ENCODE results near the gene NODAL. TPM values are rescaled to one million over a fixed set of nuclear protein-coding genes. Genes with fewer than 3 reads are reported as not detected.

The NODAL gene
- total and polyA plus RNA-seq, 2 donors = 0.21 to 0.28 TPM

GRCh38 chr10:70457759-70458305 is 16.4 kb upstream of the NODAL start:
- Histone ChIP-seq H3K4me3 (ENCODE audit: low read length in 2 of 2) (peak overlapping the region in 1 of 2 donors; percentile 23), H3K4me1 (ENCODE audit: control insufficient read depth in 2 of 2, insufficient read depth in 2 of 2, low read length in 2 of 2) (peaks cover 0 to 3% of the 10 kb centered on the region in 2 donors), H3K36me3 (ENCODE audit: control insufficient read depth in 2 of 2, insufficient read depth in 2 of 2, low read length in 1 of 2) (no peaks in the 10 kb centered on the region), H3K27ac (ENCODE audit: low read depth in 1 of 2, low read length in 1 of 2) (no peak overlapping the region), H3K27me3 (ENCODE audit: control insufficient read depth in 2 of 2, insufficient read depth in 1 of 2, low read length in 1 of 2) (peaks cover 36 to 67% of the 10 kb centered on the region in 2 donors), H3K9me3 (ENCODE audit: control insufficient read depth in 2 of 2, insufficient read depth in 1 of 2, low read length in 1 of 2) (no peaks in the 10 kb centered on the region)
- DNase-seq (ENCODE audit: low read depth in 6 of 9, low spot score in 9 of 9) = no peak
- 56% methylated on average over 17 of the region's 17 CpGs for WGBS

- 80% methylated on average over 8 of the region's 8 CpGs for WGBS
- H3K27me3 ChIP-seq (ENCODE audit: control insufficient read depth in 2 of 2, insufficient read depth in 1 of 2, low read length in 1 of 2) = peaks cover 32 to 60% of the 10 kb centered on the region in 2 donors
- no peaks in the 10 kb centered on the region for H3K9me3 ChIP-seq (ENCODE audit: control insufficient read depth in 2 of 2, insufficient read depth in 1 of 2, low read length in 1 of 2)
- no peak overlapping the region for H3K4me3 ChIP-seq (ENCODE audit: low read length in 2 of 2)
- H3K4me1 ChIP-seq (ENCODE audit: control insufficient read depth in 2 of 2, insufficient read depth in 2 of 2, low read length in 2 of 2) = peaks cover 0 to 3% of the 10 kb centered on the region in 2 donors
- H3K27ac ChIP-seq (ENCODE audit: low read depth in 1 of 2, low read length in 1 of 2) = no peak overlapping the region
- no peaks in the 10 kb centered on the region for H3K36me3 ChIP-seq (ENCODE audit: control insufficient read depth in 2 of 2, insufficient read depth in 2 of 2, low read length in 1 of 2)
- DNase-seq (ENCODE audit: low read depth in 6 of 9, low spot score in 9 of 9) = no peak
Observed at GRCh38 chr10:70456164-70456563, 14.7 kb upstream of the NODAL start.

- H3K9me3 ChIP-seq (ENCODE audit: control insufficient read depth in 2 of 2, insufficient read depth in 1 of 2, low read length in 1 of 2) = no peaks in the 10 kb centered on the region
- DNase-seq (ENCODE audit: low read depth in 6 of 9, low spot score in 9 of 9) = no peak
- H3K27me3 ChIP-seq (ENCODE audit: control insufficient read depth in 2 of 2, insufficient read depth in 1 of 2, low read length in 1 of 2) = peaks cover 30 to 51% of the 10 kb centered on the region in 2 donors
- peaks cover 0 to 3% of the 10 kb centered on the region in 2 donors for H3K4me1 ChIP-seq (ENCODE audit: control insufficient read depth in 2 of 2, insufficient read depth in 2 of 2, low read length in 2 of 2)
- no peak overlapping the region for H3K4me3 ChIP-seq (ENCODE audit: low read length in 2 of 2)
- H3K27ac ChIP-seq (ENCODE audit: low read depth in 1 of 2, low read length in 1 of 2) = no peak overlapping the region
- H3K36me3 ChIP-seq (ENCODE audit: control insufficient read depth in 2 of 2, insufficient read depth in 2 of 2, low read length in 1 of 2) = no peaks in the 10 kb centered on the region
- WGBS = 82% methylated on average over 6 of the region's 6 CpGs
Observed at GRCh38 chr10:70455213-70455630, 13.7 kb upstream of the NODAL start.

- DNase-seq (ENCODE audit: low read depth in 6 of 9, low spot score in 9 of 9) = no peak
- Histone ChIP-seq H3K27me3 (ENCODE audit: control insufficient read depth in 2 of 2, insufficient read depth in 1 of 2, low read length in 1 of 2) (peaks cover 0 to 25% of the 10 kb centered on the region in 2 donors), H3K9me3 (ENCODE audit: control insufficient read depth in 2 of 2, insufficient read depth in 1 of 2, low read length in 1 of 2) (no peaks in the 10 kb centered on the region), H3K4me1 (ENCODE audit: control insufficient read depth in 2 of 2, insufficient read depth in 2 of 2, low read length in 2 of 2) (no peaks in the 10 kb centered on the region), H3K4me3 (ENCODE audit: low read length in 2 of 2) (no peak overlapping the region), H3K36me3 (ENCODE audit: control insufficient read depth in 2 of 2, insufficient read depth in 2 of 2, low read length in 1 of 2) (no peaks in the 10 kb centered on the region), H3K27ac (ENCODE audit: low read depth in 1 of 2, low read length in 1 of 2) (no peak overlapping the region)
- WGBS = 91% methylated on average over 2 of the region's 2 CpGs
Observed at GRCh38 chr10:70448236-70448635, 6.8 kb upstream of the NODAL start.

- 90% methylated on average over 8 of the region's 8 CpGs for WGBS
Observed at GRCh38 chr10:70445718-70446657, 4.5 kb upstream of the NODAL start.

GRCh38 chr10:70444744-70445143 is 3.3 kb upstream of the NODAL start:
- peaks cover 29 to 60% of the 10 kb centered on the region in 2 donors for H3K27me3 ChIP-seq (ENCODE audit: control insufficient read depth in 2 of 2, insufficient read depth in 1 of 2, low read length in 1 of 2)
- peaks cover 0 to 10% of the 10 kb centered on the region in 2 donors for H3K9me3 ChIP-seq (ENCODE audit: control insufficient read depth in 2 of 2, insufficient read depth in 1 of 2, low read length in 1 of 2)
- no peak overlapping the region for H3K27ac ChIP-seq (ENCODE audit: low read depth in 1 of 2, low read length in 1 of 2)
- DNase-seq (ENCODE audit: low read depth in 6 of 9, low spot score in 9 of 9) = no peak
- WGBS = 91% methylated on average over 4 of the region's 4 CpGs
- peaks cover 4 to 7% of the 10 kb centered on the region in 2 donors for H3K4me1 ChIP-seq (ENCODE audit: control insufficient read depth in 2 of 2, insufficient read depth in 2 of 2, low read length in 2 of 2)
- no peak overlapping the region for H3K4me3 ChIP-seq (ENCODE audit: low read length in 2 of 2)
- H3K36me3 ChIP-seq (ENCODE audit: control insufficient read depth in 2 of 2, insufficient read depth in 2 of 2, low read length in 1 of 2) = no peaks in the 10 kb centered on the region

More at GRCh38 chr10:70445718-70446657, 4.5 kb upstream of the NODAL start:
- H3K4me1 ChIP-seq (ENCODE audit: control insufficient read depth in 2 of 2, insufficient read depth in 2 of 2, low read length in 2 of 2) = peaks cover 2 to 3% of the 10 kb centered on the region in 2 donors
- no peak for DNase-seq (ENCODE audit: low read depth in 6 of 9, low spot score in 9 of 9)
- peaks cover 0 to 10% of the 10 kb centered on the region in 2 donors for H3K9me3 ChIP-seq (ENCODE audit: control insufficient read depth in 2 of 2, insufficient read depth in 1 of 2, low read length in 1 of 2)
- H3K4me3 ChIP-seq (ENCODE audit: low read length in 2 of 2) = no peak overlapping the region
- H3K36me3 ChIP-seq (ENCODE audit: control insufficient read depth in 2 of 2, insufficient read depth in 2 of 2, low read length in 1 of 2) = no peaks in the 10 kb centered on the region
- no peak overlapping the region for H3K27ac ChIP-seq (ENCODE audit: low read depth in 1 of 2, low read length in 1 of 2)
- peaks cover 17 to 48% of the 10 kb centered on the region in 2 donors for H3K27me3 ChIP-seq (ENCODE audit: control insufficient read depth in 2 of 2, insufficient read depth in 1 of 2, low read length in 1 of 2)

- no peak for DNase-seq (ENCODE audit: low read depth in 6 of 9, low spot score in 9 of 9)
- Histone ChIP-seq H3K4me1 (ENCODE audit: control insufficient read depth in 2 of 2, insufficient read depth in 2 of 2, low read length in 2 of 2) (peaks cover 4 to 7% of the 10 kb centered on the region in 2 donors), H3K4me3 (ENCODE audit: low read length in 2 of 2) (no peak overlapping the region), H3K27me3 (ENCODE audit: control insufficient read depth in 2 of 2, insufficient read depth in 1 of 2, low read length in 1 of 2) (peaks cover 35 to 82% of the 10 kb centered on the region in 2 donors), H3K36me3 (ENCODE audit: control insufficient read depth in 2 of 2, insufficient read depth in 2 of 2, low read length in 1 of 2) (no peaks in the 10 kb centered on the region), H3K27ac (ENCODE audit: low read depth in 1 of 2, low read length in 1 of 2) (no peak overlapping the region), H3K9me3 (ENCODE audit: control insufficient read depth in 2 of 2, insufficient read depth in 1 of 2, low read length in 1 of 2) (peaks cover 0 to 10% of the 10 kb centered on the region in 2 donors)
- WGBS = 93% methylated on average over 6 of the region's 6 CpGs
Observed at GRCh38 chr10:70442332-70442988, 979 bp upstream of the NODAL start.

- 26% methylated on average over 12 of the region's 12 CpGs for WGBS
- DNase-seq (ENCODE audit: low read depth in 6 of 9, low spot score in 9 of 9) = no peak
- Histone ChIP-seq H3K9me3 (ENCODE audit: control insufficient read depth in 2 of 2, insufficient read depth in 1 of 2, low read length in 1 of 2) (peaks cover 0 to 10% of the 10 kb centered on the region in 2 donors), H3K4me1 (ENCODE audit: control insufficient read depth in 2 of 2, insufficient read depth in 2 of 2, low read length in 2 of 2) (peaks cover 4 to 7% of the 10 kb centered on the region in 2 donors), H3K36me3 (ENCODE audit: control insufficient read depth in 2 of 2, insufficient read depth in 2 of 2, low read length in 1 of 2) (no peaks in the 10 kb centered on the region), H3K4me3 (ENCODE audit: low read length in 2 of 2) (no peak overlapping the region), H3K27me3 (ENCODE audit: control insufficient read depth in 2 of 2, insufficient read depth in 1 of 2, low read length in 1 of 2) (peaks cover 35 to 83% of the 10 kb centered on the region in 2 donors), H3K27ac (ENCODE audit: low read depth in 1 of 2, low read length in 1 of 2) (no peak overlapping the region)
Observed at GRCh38 chr10:70441895-70442309, 421 bp upstream of the NODAL start.
